NCI-H1417 (cell line): ENCODE results near the gene RNASE11.
"Not testable (repeated sequence)": the region's sequence is repeated elsewhere in the genome, so short reads cannot be mapped to it uniquely, and the experiment has no call there.

Source experiments
- DNase-seq, 3 experiments: peaks; one replicate each; lab custom pipeline; 2025; lab: John Stamatoyannopoulos, UW

Gene RNASE11

DNA sequence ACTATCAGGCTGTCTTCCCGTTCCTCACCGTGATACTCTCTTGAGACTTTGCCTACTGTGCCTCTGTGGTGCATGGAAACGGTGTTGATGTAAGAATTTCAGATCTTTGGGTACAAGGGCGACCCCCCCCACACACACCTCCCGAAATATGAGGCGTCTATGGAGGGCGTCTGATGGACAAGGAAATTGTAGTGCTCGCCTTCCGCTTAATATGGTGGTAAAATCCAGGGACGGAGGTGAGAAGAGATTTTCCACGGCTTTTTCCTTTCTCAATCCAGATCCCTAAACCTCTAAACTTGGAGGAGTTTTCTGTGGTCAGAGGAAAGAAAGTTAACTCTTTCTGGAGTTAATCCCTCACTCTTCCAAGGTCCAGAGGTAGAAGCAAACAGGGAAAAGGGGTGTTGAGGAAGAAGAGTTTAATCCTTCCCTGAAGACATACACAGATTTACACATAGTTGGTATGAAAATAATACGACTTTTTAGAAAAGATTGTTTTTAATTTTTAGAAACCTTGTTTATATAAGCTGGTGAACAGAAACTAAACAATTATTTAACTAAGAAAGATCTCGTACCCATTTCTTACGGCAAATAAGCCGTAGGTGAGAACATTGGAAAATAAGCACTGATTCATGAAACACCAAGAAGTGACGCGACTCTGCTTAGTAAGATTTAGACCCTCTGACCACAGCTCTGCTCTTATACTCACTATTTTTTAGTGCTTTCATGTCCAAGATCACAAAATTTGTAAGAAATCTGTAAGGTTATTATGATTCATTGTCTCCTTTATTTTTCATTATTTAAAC lies 26.4 kb upstream of the RNASE11 start:
- DNase-seq: peak in 1 of 3 experiments; percentile 47

DNA sequence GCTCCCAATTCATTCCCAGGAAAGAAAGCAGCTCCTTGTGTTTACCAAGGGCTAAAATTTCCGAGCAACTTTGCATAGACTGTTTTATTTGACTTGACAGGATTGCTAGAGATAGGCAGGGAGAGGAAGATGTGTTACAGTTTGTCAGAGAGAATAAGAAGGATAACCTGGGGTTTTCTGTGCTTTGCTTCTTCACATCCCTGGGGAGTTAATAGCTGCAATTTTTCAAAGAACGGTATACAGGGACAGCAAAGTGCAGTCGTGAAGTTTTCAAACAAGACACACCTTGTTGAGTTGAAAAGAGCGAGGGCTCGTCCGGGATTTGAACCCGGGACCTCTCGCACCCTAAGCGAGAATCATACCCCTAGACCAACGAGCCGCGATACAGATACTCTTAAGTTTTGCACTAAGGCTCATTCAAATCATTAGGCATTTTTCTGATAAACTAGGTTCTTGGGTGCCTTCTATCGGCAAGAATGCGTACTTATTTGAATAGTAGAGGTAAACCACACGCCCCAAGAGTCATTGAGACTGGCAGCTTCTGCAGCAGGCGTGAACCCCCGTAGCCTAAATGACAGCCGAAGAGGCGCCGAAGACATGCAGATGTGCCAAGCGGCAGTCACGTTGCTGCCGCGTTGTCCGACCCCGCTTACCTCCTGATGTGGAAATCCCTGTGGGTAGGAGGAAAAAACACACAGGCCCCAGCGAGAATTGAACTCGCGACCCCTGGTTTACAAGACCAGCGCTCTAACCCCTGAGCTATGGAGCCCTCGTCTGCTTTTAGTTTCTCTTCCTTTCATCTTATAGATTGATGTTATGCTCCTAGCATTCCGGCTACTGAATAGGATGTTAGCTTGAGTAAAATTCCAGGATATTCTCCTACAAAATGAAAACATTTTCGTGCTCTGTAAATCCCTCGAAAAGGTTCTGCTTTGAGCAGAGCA lies 25.6 kb upstream of the RNASE11 start:
- DNase-seq: peak; percentile 90 to 97 (median 96)

- DNase-seq: no peak
Observed at GRCh38 chr14:20612403-20612802, 24.6 kb upstream of the RNASE11 start.

GRCh38 chr14:20611277-20611676 lies 23.5 kb upstream of the RNASE11 start:
- DNase-seq: no peak

DNA sequence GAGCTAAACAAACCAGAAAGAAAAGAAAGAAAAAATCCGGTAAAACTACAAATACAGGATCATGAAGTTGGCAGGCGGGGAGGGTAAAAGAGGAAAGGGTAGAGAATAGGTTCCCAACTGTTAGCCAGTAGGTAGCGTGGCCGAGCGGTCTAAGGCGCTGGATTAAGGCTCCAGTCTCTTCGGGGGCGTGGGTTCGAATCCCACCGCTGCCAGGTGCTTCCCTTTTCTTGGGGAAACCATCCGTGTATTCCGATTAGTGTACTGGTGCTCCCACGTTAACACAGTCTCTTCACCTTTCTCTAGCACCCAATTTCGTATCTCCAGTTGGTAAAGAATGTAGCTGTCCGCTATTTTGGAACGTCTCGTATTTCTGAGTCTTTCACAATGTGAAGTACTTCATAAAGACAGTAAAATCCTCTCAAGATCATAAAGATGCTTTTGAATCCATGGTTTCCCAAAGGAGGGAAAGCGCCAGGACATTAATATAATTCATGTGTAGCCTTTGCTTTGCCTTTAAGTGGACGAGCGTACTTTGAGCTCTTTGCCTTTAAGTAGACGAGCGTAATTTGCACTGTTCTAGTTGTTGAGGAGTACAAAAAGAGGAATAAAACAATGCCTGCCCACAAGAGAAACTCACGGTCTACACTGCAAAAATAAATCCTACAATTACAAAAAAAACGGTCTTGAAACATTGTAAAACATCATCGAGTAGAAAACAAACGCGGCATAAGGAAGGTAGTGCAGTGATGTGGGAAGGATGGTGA lies 22.4 kb upstream of the RNASE11 start:
- DNase-seq: peak; percentile 81 to 92 (median 81)

DNA sequence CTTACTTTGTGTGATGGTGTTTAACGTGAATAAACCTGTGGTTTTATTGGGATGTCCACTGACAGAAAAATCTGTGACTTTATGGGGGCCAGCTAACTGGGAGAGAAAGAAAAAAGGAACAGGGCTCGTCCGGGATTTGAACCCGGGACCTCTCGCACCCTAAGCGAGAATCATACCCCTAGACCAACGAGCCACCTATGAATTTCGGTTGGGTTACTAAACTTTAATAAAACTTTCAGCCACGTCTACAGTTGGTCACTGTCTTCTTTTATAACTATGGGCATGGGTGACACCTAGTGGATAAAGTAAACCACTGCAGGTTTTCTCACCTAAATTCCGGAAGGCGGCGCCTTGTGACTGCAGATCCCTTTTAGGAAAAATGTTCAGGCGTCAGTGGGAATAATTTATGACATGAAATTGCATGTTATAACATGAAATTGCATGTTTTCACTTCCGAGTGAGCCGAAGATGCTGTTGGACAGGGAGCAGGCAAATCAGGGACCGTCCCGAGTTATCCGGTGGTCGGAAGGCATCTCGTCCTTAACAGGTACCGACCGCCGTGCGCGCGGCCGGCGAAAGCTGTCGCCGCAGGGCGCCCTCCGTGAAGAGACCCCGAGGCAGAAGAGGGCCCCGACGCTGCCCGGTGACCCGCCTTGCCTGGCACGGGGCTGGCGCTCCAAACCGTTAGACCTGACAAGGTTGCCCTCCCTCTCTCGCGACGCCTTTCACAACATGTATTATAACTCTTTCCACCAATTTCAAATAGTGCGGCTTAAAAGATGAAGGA lies 21.6 kb upstream of the RNASE11 start:
- peak; percentile 70 to 92 (median 91) for DNase-seq

- no peak for DNase-seq
Observed at GRCh38 chr14:20608383-20609110, 20.7 kb upstream of the RNASE11 start.

- no peak for DNase-seq
Observed at GRCh38 chr14:20607617-20608016, 19.8 kb upstream of the RNASE11 start.

DNA sequence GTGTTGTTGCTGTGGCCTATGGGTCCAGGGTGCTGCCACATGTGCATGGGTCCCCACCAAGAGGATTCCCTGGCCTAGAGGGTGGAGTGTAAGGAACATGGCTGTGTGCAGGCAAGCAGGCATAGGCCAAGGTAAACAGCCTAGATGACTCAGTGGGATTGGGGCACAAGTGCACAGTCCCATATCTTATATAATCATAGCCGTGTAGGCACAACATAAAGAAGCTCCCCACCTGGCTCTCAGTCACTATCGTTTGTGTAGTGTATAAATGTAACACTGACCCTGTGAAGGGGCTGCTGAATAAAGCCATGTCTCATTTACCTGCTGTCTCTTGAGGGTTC lies 19.1 kb upstream of the RNASE11 start:
- no peak for DNase-seq

DNA sequence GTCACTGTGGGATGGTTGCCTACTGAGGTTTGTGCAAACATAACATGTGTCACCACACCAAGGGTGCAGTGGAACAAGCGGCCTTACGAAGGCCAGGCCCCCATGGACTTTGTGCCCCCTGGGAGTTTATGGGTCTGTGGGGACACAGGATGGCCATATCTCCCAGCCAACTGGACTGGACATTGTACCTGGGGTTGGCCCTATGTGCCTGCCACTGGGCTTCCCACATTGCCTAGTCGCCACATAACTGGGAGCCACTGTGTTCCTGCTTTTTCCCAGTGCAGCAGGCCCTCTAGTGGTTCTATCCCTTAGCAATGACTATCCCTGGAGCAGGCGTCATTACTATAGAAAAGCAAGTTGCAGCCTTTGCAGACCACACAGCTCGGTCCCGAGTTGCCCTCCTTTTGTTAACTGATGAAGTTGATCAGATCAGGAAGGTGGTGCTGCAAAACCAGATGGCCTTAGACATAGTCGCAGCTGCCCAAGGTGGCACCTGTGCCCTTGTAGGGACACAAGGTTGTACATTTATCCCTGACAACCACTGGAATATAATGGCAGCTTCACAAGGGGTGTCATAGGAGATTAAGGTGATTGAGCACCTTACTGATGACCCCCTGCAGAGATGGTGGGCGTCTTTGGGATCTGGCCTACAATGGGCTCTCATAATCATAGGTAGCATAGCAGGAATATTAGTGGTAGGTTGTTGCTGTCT lies 18.5 kb upstream of the RNASE11 start:
- DNase-seq: peak; percentile 7 to 36 (median 9)

- no peak for DNase-seq
Observed at GRCh38 chr14:20603813-20604690, 16.3 kb upstream of the RNASE11 start.

DNA sequence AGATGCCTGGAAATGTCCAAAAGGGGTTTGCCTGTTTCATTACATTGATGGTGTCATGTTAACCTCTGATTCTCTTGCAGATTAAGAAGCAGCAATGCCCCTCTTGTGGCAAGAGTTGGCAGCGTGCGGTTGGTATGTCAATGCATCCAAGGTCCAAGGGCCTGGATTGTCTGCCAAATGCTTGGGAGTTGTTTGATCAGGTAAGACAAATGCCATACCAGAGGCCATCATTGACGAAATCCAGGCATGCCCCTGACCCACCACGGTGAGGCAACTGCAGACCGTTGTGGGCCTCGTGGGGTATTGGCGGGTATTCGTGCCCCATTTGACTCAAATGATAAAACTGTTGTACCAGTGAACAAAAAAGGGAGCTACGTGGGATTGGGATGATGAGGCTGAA lies 14.8 kb upstream of the RNASE11 start:
- DNase-seq: no peak

- no peak for DNase-seq
Observed at GRCh38 chr14:20601522-20601921, 13.7 kb upstream of the RNASE11 start.

DNA sequence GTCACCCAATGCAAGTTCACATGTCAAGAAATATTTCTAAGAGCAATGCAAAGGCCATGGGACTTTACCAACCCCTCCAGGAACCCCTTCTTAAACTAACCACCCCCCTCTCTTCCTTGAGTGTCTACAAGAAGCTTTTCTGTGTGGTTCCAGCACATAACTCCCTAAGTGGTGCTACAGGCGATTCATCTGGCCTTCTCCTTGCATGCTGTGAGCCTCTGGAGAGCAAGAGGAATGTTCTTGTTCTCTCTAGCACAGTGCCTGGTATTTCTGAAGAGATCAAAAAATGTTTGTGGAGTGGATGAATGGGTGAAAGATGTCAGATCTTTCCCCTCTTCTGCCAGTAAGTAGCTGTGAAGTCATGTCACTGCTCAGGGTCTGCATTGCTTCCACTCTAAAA lies 9.3 kb upstream of the RNASE11 start:
- no peak for DNase-seq

GRCh38 chr14:20595726-20596125 lies 7.9 kb upstream of the RNASE11 start:
- DNase-seq: not testable (repeated sequence)

DNA sequence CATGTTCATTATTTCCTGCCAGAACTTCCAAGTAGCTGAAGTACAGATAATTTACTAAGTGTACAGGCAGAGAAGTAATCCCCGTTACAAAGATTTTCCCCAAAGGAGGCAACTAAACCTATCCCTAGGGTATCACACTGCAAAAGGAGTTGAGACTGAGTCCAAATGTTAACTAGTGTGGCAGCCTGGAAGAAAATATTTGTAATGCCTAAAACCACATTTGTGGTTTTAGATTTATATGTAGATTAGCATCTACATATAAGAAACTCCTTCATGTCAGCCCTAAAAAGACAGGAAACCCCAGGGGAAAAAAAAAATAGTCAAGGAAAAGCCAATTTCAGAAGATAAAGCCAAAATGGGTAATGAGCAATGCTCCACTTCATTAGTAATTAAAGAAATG lies 4.8 kb upstream of the RNASE11 start:
- no peak for DNase-seq

DNA sequence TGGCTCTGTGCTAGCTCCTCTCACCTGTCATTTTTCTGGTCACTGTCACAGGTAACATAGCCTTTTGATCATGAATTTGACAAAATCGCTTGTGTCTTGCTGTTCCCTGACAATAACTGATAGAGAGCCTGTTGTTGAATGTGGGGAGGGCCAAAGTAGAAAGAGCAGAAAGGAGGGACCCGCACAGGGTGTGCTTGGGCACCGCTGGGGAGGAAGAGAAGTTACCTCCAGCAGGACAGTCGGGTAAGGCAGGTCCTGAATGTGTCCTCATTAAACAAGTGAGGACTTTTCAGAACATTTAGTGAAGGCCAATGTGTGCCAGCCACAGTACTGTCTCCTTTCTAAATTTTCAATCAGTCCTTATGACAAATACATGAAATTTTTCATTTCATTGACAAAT lies 3.4 kb upstream of the RNASE11 start, which contains the start of gene RNASE12:
Gene RNASE12, minus strand, starts transcription at position 142 of the 400 bp plus-strand sequence. CDS start 653 bp downstream, outside the sequence.
- no peak for DNase-seq

GRCh38 chr14:20583908-20584307 lies 3.9 kb downstream of the RNASE11 start:
- no peak for DNase-seq

DNA sequence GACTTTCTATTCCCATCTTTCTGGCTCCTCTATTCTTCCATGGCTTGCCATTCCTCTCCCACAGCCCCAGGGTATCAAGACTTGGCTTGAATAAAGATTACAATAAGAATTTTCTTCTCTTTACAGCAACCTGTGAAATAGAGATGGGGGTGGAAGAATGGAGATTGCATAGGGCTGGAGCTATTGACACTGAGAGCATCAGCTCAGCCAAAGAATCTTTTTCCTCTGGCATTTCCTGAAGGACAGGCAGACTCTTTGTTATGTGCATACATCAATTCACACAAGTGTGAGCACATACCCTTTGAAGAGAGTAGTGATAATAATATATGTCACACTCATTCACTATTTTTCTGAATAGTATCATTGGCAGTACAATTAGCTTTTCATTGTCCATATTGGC lies 4.7 kb downstream of the RNASE11 start:
- DNase-seq: no peak
